Caco-2 (cell line): ENCODE measurements around the gene DNAJC17. TPM values are rescaled to one million over a fixed set of nuclear protein-coding genes. Genes with fewer than 3 reads are reported as not detected.

Experiments
- BruUV-seq: library from RNA; stranded (reverse); fragments of 400-500 nt; replicated peaks from 2 replicates; lab custom pipeline; 2021; lab: Mats Ljungman, UMichigan
- CTCF ChIA-PET: fragments of 300-600 bp; sonication (Branson Sonifier 250); formaldehyde crosslinking; loops from one replicate; lab custom pipeline; 2022; ENCODE audit warnings: antibody characterized with exemption; lab: Charles Lee
- POLR2A ChIA-PET: fragments of 300-600 bp; sonication (Branson Sonifier 250); formaldehyde crosslinking; loops from one replicate; lab custom pipeline; 2022; ENCODE audit warnings: antibody characterized with exemption; lab: Charles Lee
- DNase-seq, 2 experiments: peaks; one replicate each; pipeline versions ENCODE4 v3.0.0 to v3.0.0-alpha.2; 2020 to 2022
- H3K27me3 ChIP-seq: replicated peaks from 2 replicates; pipeline ENCODE4 v1.6.0; 2011; ENCODE audit warnings: low read length; ENCODE audit not compliant: control insufficient read depth, insufficient read depth
- H3K36me3 ChIP-seq: 2 replicates; pipeline ENCODE4 v1.5.1; 2011; ENCODE audit warnings: low read length; ENCODE audit not compliant: control insufficient read depth, insufficient read depth
- H3K4me1 ChIP-seq: fragments of 250-450 bp; sonication (Bioruptor Pico); 2 replicates; pipeline ENCODE4 v1.5.1; 2020; ENCODE audit warnings: mild to moderate bottlenecking
- H3K4me3 ChIP-seq: 2 replicates; pipeline ENCODE4 v1.5.1; 2011; ENCODE audit warnings: low read depth, mild to moderate bottlenecking, control low read depth, low read length
- H3K9me3 ChIP-seq: fragments of 250-450 bp; sonication (Bioruptor Pico); 2 replicates; pipeline ENCODE4 v1.5.1; 2020; ENCODE audit warnings: mild to moderate bottlenecking, moderate library complexity
- H3K27ac Mint-ChIP-seq: one replicate; pipeline ENCODE4 v1.8.0; 2022; ENCODE audit warnings: mixed read lengths; ENCODE audit not compliant: unreplicated experiment
- H3K27me3 Mint-ChIP-seq: one replicate; pipeline ENCODE4 v1.8.0; 2022; ENCODE audit warnings: mixed read lengths; ENCODE audit not compliant: insufficient read depth, unreplicated experiment
- H3K36me3 Mint-ChIP-seq: one replicate; pipeline ENCODE4 v1.8.0; 2022; ENCODE audit warnings: mild to moderate bottlenecking, mixed read lengths; ENCODE audit not compliant: insufficient read depth, unreplicated experiment
- H3K4me1 Mint-ChIP-seq: one replicate; pipeline ENCODE4 v1.8.0; 2022; ENCODE audit warnings: low read depth, mixed read lengths; ENCODE audit not compliant: unreplicated experiment
- H3K4me3 Mint-ChIP-seq: one replicate; pipeline ENCODE4 v1.8.0; 2022; ENCODE audit warnings: mild to moderate bottlenecking, moderate library complexity, mixed read lengths; ENCODE audit not compliant: unreplicated experiment
- H3K9me3 Mint-ChIP-seq: one replicate; pipeline ENCODE4 v1.8.0; 2022; ENCODE audit warnings: mixed read lengths; ENCODE audit not compliant: unreplicated experiment
- CTCF ChIP-seq, 2 experiments: fragments of 200-600 bp in 1 of 2; IDR thresholded peaks; 1 replicate in 1 of 2; 2 replicates in 1 of 2; pipeline versions ENCODE4 v1.5.1 to v1.8.0; 2011 to 2022; ENCODE audit warnings: antibody characterized with exemption in 1 of 2, control low read depth in 1 of 2, inconsistent platforms in 1 of 2, low read depth in 1 of 2, low read length in 1 of 2, mild to moderate bottlenecking in 1 of 2, moderate library complexity in 1 of 2; ENCODE audit not compliant: insufficient read depth in 1 of 2, severe bottlenecking in 1 of 2, unreplicated experiment in 1 of 2
- intact Hi-C: fragments of 100-400 bp; cut with micrococcal nuclease; formaldehyde crosslinking; loops from one replicate; pipeline ENCODE4 v1.10.0; 2022; ENCODE audit not compliant: unreplicated experiment
- total RNA-seq: library from RNA; stranded (reverse); gene quantifications from 2 replicates; pipeline ENCODE4 v1.2.3, GENCODE V29; 2022

The DNAJC17 gene
- total RNA-seq, 1 experiment from 2014 or later = 30.1 TPM

- no peak for TF ChIP-seq CTCF (IDR thresholded peaks at IDR 0.05; ENCODE audit: insufficient read depth in 1 of 2, low read depth in 1 of 2, low read length in 1 of 2, severe bottlenecking in 1 of 2, unreplicated experiment in 1 of 2)
- CTCF ChIA-PET = interaction anchor here (1.4 kb wide), 1 partner anchor 14 kb away, joined by 3 read pairs; no protein-coding TSS in a partner anchor
- Mint-ChIP-seq H3K27me3 (no peaks in the 10 kb centered on the region), H3K27ac (peak overlapping the region; percentile 59), H3K4me1 (no peaks in the 10 kb centered on the region), H3K4me3 (no peak overlapping the region), H3K36me3 (peaks cover 37% of the 10 kb centered on the region), H3K9me3 (no peaks in the 10 kb centered on the region)
- Histone ChIP-seq H3K4me1 (no peaks in the 10 kb centered on the region), H3K27me3 (no peaks in the 10 kb centered on the region), H3K36me3 (peaks cover 1% of the 10 kb centered on the region; the same call in 1 of the 2 replicates), H3K4me3 (no peak overlapping the region), H3K9me3 (no peaks in the 10 kb centered on the region)
- POLR2A ChIA-PET = no interaction called here
- intact Hi-C loops = no loop called here
- DNase-seq = no peak
- no TSS peak for BruUV-seq
These were observed 36.0 kb downstream of the DNAJC17 start for GRCh38 chr15:40771242-40771641.

- DNase-seq = no peak
- Histone ChIP-seq H3K27me3 (no peaks in the 10 kb centered on the region), H3K4me3 (no peak overlapping the region), H3K36me3 (peaks cover 1% of the 10 kb centered on the region; the same call in 1 of the 2 replicates), H3K4me1 (no peaks in the 10 kb centered on the region), H3K9me3 (no peaks in the 10 kb centered on the region)
- Mint-ChIP-seq H3K36me3 (peaks cover 40% of the 10 kb centered on the region), H3K27me3 (no peaks in the 10 kb centered on the region), H3K27ac (no peak overlapping the region), H3K4me3 (no peak overlapping the region), H3K9me3 (no peaks in the 10 kb centered on the region), H3K4me1 (peaks cover 8% of the 10 kb centered on the region)
- BruUV-seq = no TSS peak
- no peak for TF ChIP-seq CTCF (IDR thresholded peaks at IDR 0.05; ENCODE audit: insufficient read depth in 1 of 2, low read depth in 1 of 2, low read length in 1 of 2, severe bottlenecking in 1 of 2, unreplicated experiment in 1 of 2)
- intact Hi-C loops = no loop called here
- ChIA-PET POLR2A (no interaction called here), CTCF (interaction anchor here (1.4 kb wide), 1 partner anchor 15 kb away, joined by 3 read pairs; no protein-coding TSS in a partner anchor)
These were observed 37.0 kb downstream of the DNAJC17 start for GRCh38 chr15:40770147-40770721.

GRCh38 chr15:40769274-40770146 lies 37.8 kb downstream of the DNAJC17 start, which contains the start of gene C15orf62:
Gene C15orf62, plus strand, starts transcription at chr15:40769980. Its CDS starts 516 bp downstream, at chr15:40770496.
- Histone ChIP-seq H3K4me3 (no peak within 1 kb of the TSS), H3K36me3 (peaks cover 1% of the 10 kb centered on the region; the same call in 1 of the 2 replicates), H3K27me3 (no peaks in the 10 kb centered on the region), H3K4me1 (no peaks in the 10 kb centered on the region), H3K9me3 (no peaks in the 10 kb centered on the region)
- POLR2A ChIA-PET = no interaction called here
- no peaks in the 10 kb centered on the region for H3K9me3 Mint-ChIP-seq
- intact Hi-C loops = loop anchor here (10.0 kb wide), 1 partner anchor 205 kb away; the partner anchor contains the start of genes CCDC32 and RPUSD2
- H3K4me3 Mint-ChIP-seq = no peak within 1 kb of the TSS
- BruUV-seq = no TSS peak
- CTCF ChIA-PET = interaction anchor here (1.4 kb wide), 1 partner anchor 16 kb away, joined by 3 read pairs; no protein-coding TSS in a partner anchor
- peaks cover 11% of the 10 kb centered on the region for H3K4me1 Mint-ChIP-seq
- H3K36me3 Mint-ChIP-seq = peaks cover 40% of the 10 kb centered on the region
- no peak within 1 kb of the TSS for H3K27ac Mint-ChIP-seq
- H3K27me3 Mint-ChIP-seq = no peaks in the 10 kb centered on the region
- DNase-seq = no peak
- TF ChIP-seq CTCF (IDR thresholded peaks at IDR 0.05; ENCODE audit: insufficient read depth in 1 of 2, low read depth in 1 of 2, low read length in 1 of 2, severe bottlenecking in 1 of 2, unreplicated experiment in 1 of 2) = no peak
